ENCODE measurements around the gene LYST. TPM values are rescaled to one million over a fixed set of nuclear protein-coding genes. Genes with fewer than 3 reads are reported as not detected.

LYST gene
- total and polyA plus RNA-seq, 7 donors = 2.4 to 8.6 (median 5.6) TPM

GRCh38 chr1:235702412-235702811, 164.3 kb downstream of the LYST start:
- no peak for DNase-seq
- 73 to 77% (median 75%) methylated on average over 9 of the region's 9 CpGs for WGBS, 3 donors

DNA sequence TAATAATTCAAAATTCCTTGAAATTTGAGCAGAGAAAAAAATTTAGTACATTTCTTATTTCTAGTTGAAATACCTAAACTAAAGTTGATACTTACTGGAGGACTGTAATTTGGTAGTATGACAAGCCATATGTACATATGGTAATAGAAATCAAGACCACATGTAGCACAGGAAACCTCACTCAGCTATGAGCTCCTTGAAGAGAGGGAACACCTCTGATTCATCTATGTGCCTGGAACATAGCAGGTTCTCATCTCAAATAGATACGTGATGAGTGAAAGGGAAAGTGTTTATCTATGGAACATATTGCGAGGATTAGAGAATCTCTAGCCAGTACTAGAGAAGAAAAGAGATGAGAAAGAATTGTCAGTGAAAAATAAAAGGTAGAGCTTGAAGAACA, 169.2 kb downstream of the LYST start:
- TF ChIP-seq, protein P1, sequence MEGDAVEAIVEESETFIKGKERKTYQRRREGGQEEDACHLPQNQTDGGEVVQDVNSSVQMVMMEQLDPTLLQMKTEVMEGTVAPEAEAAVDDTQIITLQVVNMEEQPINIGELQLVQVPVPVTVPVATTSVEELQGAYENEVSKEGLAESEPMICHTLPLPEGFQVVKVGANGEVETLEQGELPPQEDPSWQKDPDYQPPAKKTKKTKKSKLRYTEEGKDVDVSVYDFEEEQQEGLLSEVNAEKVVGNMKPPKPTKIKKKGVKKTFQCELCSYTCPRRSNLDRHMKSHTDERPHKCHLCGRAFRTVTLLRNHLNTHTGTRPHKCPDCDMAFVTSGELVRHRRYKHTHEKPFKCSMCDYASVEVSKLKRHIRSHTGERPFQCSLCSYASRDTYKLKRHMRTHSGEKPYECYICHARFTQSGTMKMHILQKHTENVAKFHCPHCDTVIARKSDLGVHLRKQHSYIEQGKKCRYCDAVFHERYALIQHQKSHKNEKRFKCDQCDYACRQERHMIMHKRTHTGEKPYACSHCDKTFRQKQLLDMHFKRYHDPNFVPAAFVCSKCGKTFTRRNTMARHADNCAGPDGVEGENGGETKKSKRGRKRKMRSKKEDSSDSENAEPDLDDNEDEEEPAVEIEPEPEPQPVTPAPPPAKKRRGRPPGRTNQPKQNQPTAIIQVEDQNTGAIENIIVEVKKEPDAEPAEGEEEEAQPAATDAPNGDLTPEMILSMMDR (IDR thresholded peaks at IDR 0.05) = no peak
- 94 to 97% (median 95%) methylated on average over 2 of the region's 2 CpGs for WGBS, 3 donors
- intact Hi-C loops (cut with DNase I) = no loop called here
- Histone ChIP-seq H3K4me3 (no peak overlapping the region), H3K36me3 (ENCODE audit: insufficient read depth in 1 of 2, low read depth in 1 of 2) (peaks cover 6 to 72% of the 10 kb centered on the region in 2 donors), H3K27ac (no peak overlapping the region), H3K27me3 (ENCODE audit: insufficient read depth in 3 of 3, low read length in 2 of 3) (no peaks in the 10 kb centered on the region), H3K4me1 (no peaks in the 10 kb centered on the region), H3K9me3 (no peaks in the 10 kb centered on the region)
- ATAC-seq (no peak), DNase-seq (no peak)

More at GRCh38 chr1:235702412-235702811, 164.3 kb downstream of the LYST start:
- H3K4me1 ChIP-seq = no peaks in the 10 kb centered on the region
- no peak for ATAC-seq
- no peaks in the 10 kb centered on the region for H3K27me3 ChIP-seq (ENCODE audit: insufficient read depth in 3 of 3, low read length in 2 of 3)
- TF ChIP-seq, protein P1 (IDR thresholded peaks at IDR 0.05) = no peak
- no peaks in the 10 kb centered on the region for H3K9me3 ChIP-seq
- peaks cover 3 to 71% of the 10 kb centered on the region in 2 donors for H3K36me3 ChIP-seq (ENCODE audit: insufficient read depth in 1 of 2, low read depth in 1 of 2)
- intact Hi-C loops (cut with DNase I) = no loop called here
- H3K4me3 ChIP-seq = no peak overlapping the region
- no peak overlapping the region for H3K27ac ChIP-seq

DNA sequence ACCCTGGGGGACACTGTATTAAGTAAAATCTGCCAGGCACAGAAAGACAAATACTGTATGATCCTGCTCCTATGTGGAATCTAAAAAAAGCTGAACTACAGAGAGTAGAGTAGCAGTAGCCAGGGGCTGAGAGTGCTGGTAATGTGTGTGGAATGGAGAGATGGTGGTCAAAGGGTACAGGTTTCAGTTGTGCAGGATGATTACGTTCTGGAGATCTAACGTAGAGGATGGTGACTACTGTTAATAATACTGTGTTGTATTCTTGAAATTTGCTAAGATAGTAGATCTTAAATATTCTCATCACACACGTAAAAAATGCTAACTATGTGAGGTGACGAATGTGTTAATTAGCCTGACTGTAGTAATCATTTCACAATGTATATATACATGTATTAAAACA, 177.3 kb downstream of the LYST start:
- Histone ChIP-seq H3K27me3 (ENCODE audit: insufficient read depth in 3 of 3, low read length in 2 of 3) (no peaks in the 10 kb centered on the region), H3K27ac (no peak overlapping the region), H3K4me1 (no peaks in the 10 kb centered on the region), H3K36me3 (ENCODE audit: insufficient read depth in 1 of 2, low read depth in 1 of 2) (peaks cover 0 to 52% of the 10 kb centered on the region in 2 donors), H3K9me3 (no peaks in the 10 kb centered on the region), H3K4me3 (no peak overlapping the region)
- DNase-seq = no peak
- WGBS, 3 donors = 96 to 99% (median 96%) methylated on average over 4 of the region's 4 CpGs
- no peak for ATAC-seq
- TF ChIP-seq, protein P1 (IDR thresholded peaks at IDR 0.05) = no peak
- intact Hi-C loops (cut with DNase I) = no loop called here

DNA sequence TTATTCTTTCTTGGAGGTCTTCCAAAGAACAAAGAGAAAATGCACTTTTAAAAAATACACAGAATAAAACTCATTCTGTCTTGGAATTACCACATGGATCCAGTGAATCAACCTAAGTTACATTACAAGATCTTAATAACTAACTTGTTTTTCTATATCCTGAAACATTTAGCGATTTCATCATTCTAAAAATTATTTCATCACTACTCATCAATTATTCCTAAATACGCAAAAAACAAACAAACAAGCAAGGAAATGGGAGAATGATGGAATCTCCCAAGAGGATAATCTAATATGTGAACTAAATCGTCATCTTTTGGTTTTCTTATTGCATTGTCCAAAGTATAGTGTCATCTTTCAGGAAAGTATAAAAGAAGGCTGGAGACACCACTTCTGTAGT, 178.6 kb downstream of the LYST start:
- intact Hi-C loops (cut with DNase I) = no loop called here
- TF ChIP-seq, protein P1 (IDR thresholded peaks at IDR 0.05) = no peak
- Histone ChIP-seq H3K27me3 (ENCODE audit: insufficient read depth in 3 of 3, low read length in 2 of 3) (no peaks in the 10 kb centered on the region), H3K9me3 (no peaks in the 10 kb centered on the region), H3K27ac (no peak overlapping the region), H3K4me3 (no peak overlapping the region), H3K4me1 (no peaks in the 10 kb centered on the region), H3K36me3 (ENCODE audit: insufficient read depth in 1 of 2, low read depth in 1 of 2) (peaks cover 0 to 52% of the 10 kb centered on the region in 2 donors)
- ATAC-seq (no peak), DNase-seq (no peak)
- 89 to 92% (median 90%) methylated on average over 3 of the region's 3 CpGs for WGBS, 3 donors

GRCh38 chr1:235683653-235684052, 183.1 kb downstream of the LYST start:
- no peaks in the 10 kb centered on the region for H3K27me3 ChIP-seq (ENCODE audit: insufficient read depth in 3 of 3, low read length in 2 of 3)
- ATAC-seq (no peak), DNase-seq (no peak)
- TF ChIP-seq, protein P1 (IDR thresholded peaks at IDR 0.05) = no peak
- 74 to 82% (median 78%) methylated on average over 1 of the region's 1 CpG for WGBS, 3 donors
- H3K9me3 ChIP-seq = no peaks in the 10 kb centered on the region
- no peaks in the 10 kb centered on the region for H3K4me1 ChIP-seq
- no peak overlapping the region for H3K4me3 ChIP-seq
- H3K36me3 ChIP-seq (ENCODE audit: insufficient read depth in 1 of 2, low read depth in 1 of 2) = peaks cover 0 to 34% of the 10 kb centered on the region in 2 donors
- no peak overlapping the region for H3K27ac ChIP-seq
- intact Hi-C loops (cut with DNase I) = no loop called here
